ENCODE data around the gene MMRN2. TPM values are rescaled to one million over a fixed set of nuclear protein-coding genes. Genes with fewer than 3 reads are reported as not detected.
"Not testable (repeated sequence)": the region's sequence is repeated elsewhere in the genome, so short reads cannot be mapped to it uniquely, and the experiment has no call there.

Gene MMRN2
- 33.5 TPM for total RNA-seq
- long read RNA-seq, full-length matches to known transcripts = 140 of 180 reads
- long read RNA-seq, partial matches to known transcripts = 26 of 180 reads
- long read RNA-seq, other reads (novel, unspliced or antisense) = 14 of 180 reads

GRCh38 chr10:86957471-86958115 lies at the start of gene MMRN2:
Gene MMRN2, minus strand, starts transcription at chr10:86957615. Its CDS starts 74 bp downstream, at chr10:86957541.
- ATAC-seq (ENCODE audit: poor library complexity) (no peak), DNase-seq (peak; percentile 60)
- intact Hi-C loops (cut with DNase I) = no loop called here

GRCh38 chr10:87007124-87007523 lies 49.7 kb upstream of the MMRN2 start:
- ATAC-seq (ENCODE audit: poor library complexity); intact Hi-C loops (cut with DNase I); DNase-seq: not testable (repeated sequence)

GRCh38 chr10:87000491-87000890 lies 43.1 kb upstream of the MMRN2 start:
- ATAC-seq (ENCODE audit: poor library complexity) (no peak), DNase-seq (no peak)
- intact Hi-C loops (cut with DNase I) = no loop called here

GRCh38 chr10:86999802-87000403 lies 42.5 kb upstream of the MMRN2 start:
- ATAC-seq (ENCODE audit: poor library complexity); intact Hi-C loops (cut with DNase I); DNase-seq: not testable (repeated sequence)

- no peak for DNase-seq
- intact Hi-C loops (cut with DNase I) = no loop called here
- no peak for ATAC-seq (ENCODE audit: poor library complexity)
Measured at GRCh38 chr10:86992929-86993328, 35.5 kb upstream of the MMRN2 start.

GRCh38 chr10:86992456-86992855 lies 35.0 kb upstream of the MMRN2 start:
- ATAC-seq (ENCODE audit: poor library complexity) = no peak
- intact Hi-C loops (cut with DNase I) = no loop called here
- no peak for DNase-seq

- intact Hi-C loops (cut with DNase I); ATAC-seq (ENCODE audit: poor library complexity); DNase-seq: not testable (repeated sequence)
Measured at GRCh38 chr10:86991362-86991761, 33.9 kb upstream of the MMRN2 start.

- ATAC-seq (ENCODE audit: poor library complexity) = no peak
- no peak for DNase-seq
- intact Hi-C loops (cut with DNase I) = no loop called here
Measured at GRCh38 chr10:86988520-86988919, 31.1 kb upstream of the MMRN2 start.

- not testable (repeated sequence) for ATAC-seq (ENCODE audit: poor library complexity)
Measured at GRCh38 chr10:86984498-86984897, 27.1 kb upstream of the MMRN2 start.

GRCh38 chr10:86981716-86982115 lies 24.3 kb upstream of the MMRN2 start:
- ATAC-seq (ENCODE audit: poor library complexity) (no peak), DNase-seq (no peak)
- intact Hi-C loops (cut with DNase I) = no loop called here

More at GRCh38 chr10:86984498-86984897, 27.1 kb upstream of the MMRN2 start:
- DNase-seq; intact Hi-C loops (cut with DNase I): not testable (repeated sequence)

GRCh38 chr10:86981020-86981419 lies 23.6 kb upstream of the MMRN2 start:
- ATAC-seq (ENCODE audit: poor library complexity) = peak; percentile 24
- DNase-seq = peak; percentile 28
- intact Hi-C loops (cut with DNase I) = not testable (repeated sequence)

- intact Hi-C loops (cut with DNase I) = no loop called here
- ATAC-seq (ENCODE audit: poor library complexity) (peak; percentile 87), DNase-seq (peak; percentile 66)
Measured at GRCh38 chr10:86979977-86980448, 22.6 kb upstream of the MMRN2 start.

GRCh38 chr10:86979296-86979818 lies 21.9 kb upstream of the MMRN2 start:
- no peak for DNase-seq
- peak; percentile 9 for ATAC-seq (ENCODE audit: poor library complexity)
- intact Hi-C loops (cut with DNase I) = no loop called here

GRCh38 chr10:86978457-86978856 lies 21.0 kb upstream of the MMRN2 start:
- ATAC-seq (ENCODE audit: poor library complexity); intact Hi-C loops (cut with DNase I); DNase-seq: not testable (repeated sequence)

- DNase-seq (no peak), ATAC-seq (ENCODE audit: poor library complexity) (no peak)
- intact Hi-C loops (cut with DNase I) = no loop called here
Measured at GRCh38 chr10:86976362-86977056, 19.1 kb upstream of the MMRN2 start.

- ATAC-seq (ENCODE audit: poor library complexity) = no peak
- DNase-seq = no peak
- intact Hi-C loops (cut with DNase I) = no loop called here
Measured at GRCh38 chr10:86974484-86974883, 17.1 kb upstream of the MMRN2 start.

- intact Hi-C loops (cut with DNase I) = no loop called here
- ATAC-seq (ENCODE audit: poor library complexity) = no peak
- no peak for DNase-seq
Measured at GRCh38 chr10:86972613-86973380, 15.4 kb upstream of the MMRN2 start.

GRCh38 chr10:86971232-86971991 lies 14.0 kb upstream of the MMRN2 start:
- DNase-seq = peak; percentile 91
- intact Hi-C loops (cut with DNase I) = no loop called here
- ATAC-seq (ENCODE audit: poor library complexity) = peak; percentile 87
